T-helper 1 cell (primary cell): ENCODE data around the gene STAT1.
A peak's percentile ranks its signal among the peaks of the same experiment; 100 is the strongest.
"Not testable (repeated sequence)": the region's sequence is repeated elsewhere in the genome, so short reads cannot be mapped to it uniquely, and the experiment has no call there.

ENCODE experiments used
- DNase-seq, 5 donors: peaks; one replicate each; pipeline ENCODE4 v3.0.0-alpha.2; 2012 to 2020

Gene STAT1

GRCh38 chr2:191006297-191006696 is 7.7 kb downstream of the STAT1 start:
- no peak for DNase-seq

GRCh38 chr2:191003405-191004309 is 10.3 kb downstream of the STAT1 start:
- DNase-seq, result no peak

GRCh38 chr2:191001624-191002023 is 12.3 kb downstream of the STAT1 start:
- DNase-seq, result no peak

GRCh38 chr2:191001032-191001431 is 12.9 kb downstream of the STAT1 start:
- DNase-seq, result no peak

- no peak for DNase-seq
Measured at GRCh38 chr2:190999949-191000665, 13.9 kb downstream of the STAT1 start.

- DNase-seq, result no peak
Measured at GRCh38 chr2:190999058-190999457, 14.9 kb downstream of the STAT1 start.

- no peak for DNase-seq
Measured at GRCh38 chr2:190997526-190998113, 16.4 kb downstream of the STAT1 start.

GRCh38 chr2:190996947-190997346 is 17.0 kb downstream of the STAT1 start:
- DNase-seq, result no peak

GRCh38 chr2:190996338-190996946 is 17.5 kb downstream of the STAT1 start:
- DNase-seq, result peak in 3 of 5 donors; percentile 14 to 51 (median 27)

- DNase-seq, result not testable (repeated sequence)
Measured at GRCh38 chr2:190995315-190995714, 18.7 kb downstream of the STAT1 start.

- DNase-seq, result no peak
Measured at GRCh38 chr2:190994148-190994547, 19.8 kb downstream of the STAT1 start.

GRCh38 chr2:190993292-190993643 is 20.7 kb downstream of the STAT1 start:
- no peak for DNase-seq

GRCh38 chr2:190990132-190990531 is 23.8 kb downstream of the STAT1 start:
- no peak for DNase-seq

GRCh38 chr2:190988910-190989309 is 25.1 kb downstream of the STAT1 start:
- no peak for DNase-seq

- DNase-seq, result no peak
Measured at GRCh38 chr2:190987938-190988337, 26.0 kb downstream of the STAT1 start.

- DNase-seq, result no peak
Measured at GRCh38 chr2:190987116-190987515, 26.9 kb downstream of the STAT1 start.

- no peak for DNase-seq
Measured at GRCh38 chr2:190986221-190986953, 27.6 kb downstream of the STAT1 start.

GRCh38 chr2:190984595-190984994 is 29.4 kb downstream of the STAT1 start:
- peak in 1 of 5 donors; percentile 62 for DNase-seq

GRCh38 chr2:190982262-190983034 is 31.5 kb downstream of the STAT1 start:
- DNase-seq, result no peak

- DNase-seq, result no peak
Measured at GRCh38 chr2:190981733-190982132, 32.2 kb downstream of the STAT1 start.

- DNase-seq, result no peak
Measured at GRCh38 chr2:190981333-190981732, 32.6 kb downstream of the STAT1 start.
